AG20443 (cell line): ENCODE measurements around the gene CCNL1.
"Not testable (repeated sequence)": the region's sequence is repeated elsewhere in the genome, so short reads cannot be mapped to it uniquely, and the experiment has no call there.

Experiments
- DNase-seq: peaks from one replicate; pipeline ENCODE4 v3.0.0; 2012; ENCODE audit warnings: low spot score, mixed read lengths

CCNL1 gene

DNA sequence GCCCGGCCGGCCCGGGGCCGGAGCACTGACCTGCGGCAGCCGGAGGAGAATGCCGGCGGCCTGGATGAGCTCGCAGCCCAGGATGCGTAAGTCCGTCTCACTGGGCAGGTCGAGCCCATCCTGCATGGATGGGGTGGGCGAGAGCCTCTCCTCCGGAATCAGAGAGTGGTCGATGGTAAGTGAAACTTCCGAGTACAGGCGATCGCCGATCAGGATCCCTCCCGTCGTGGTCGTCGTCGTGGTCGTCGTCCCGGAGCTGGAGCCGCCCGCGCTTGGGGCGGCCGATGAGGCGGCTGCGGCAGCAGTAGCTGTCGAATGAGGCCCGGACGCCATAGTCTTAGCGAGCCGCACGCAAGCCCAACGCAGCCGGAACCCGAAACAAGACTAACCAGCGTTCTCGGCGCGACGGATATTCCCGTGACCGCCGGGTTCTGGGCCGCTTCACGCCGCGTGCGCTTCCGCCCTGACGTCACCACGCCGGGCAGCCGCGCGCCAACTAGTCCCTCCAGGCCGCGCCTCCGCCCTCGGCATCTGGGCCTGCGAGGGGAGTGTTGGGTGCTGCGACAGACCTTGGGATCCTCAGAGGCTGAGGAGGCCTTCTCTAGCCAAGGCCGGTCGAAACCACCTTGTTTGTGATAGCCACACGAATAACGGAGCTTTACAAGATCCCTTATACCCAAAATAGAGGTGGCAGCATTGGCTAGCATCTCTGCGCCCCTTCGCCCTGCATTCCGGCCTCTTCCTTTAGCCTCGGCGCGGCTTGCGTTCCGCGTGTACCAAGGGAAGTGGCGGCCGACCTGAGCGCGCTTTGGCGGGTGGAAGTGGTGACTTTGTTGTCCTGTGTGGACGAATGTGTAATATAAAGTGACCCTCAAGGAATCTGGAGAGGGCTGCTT is at the start of gene CCNL1:
TSS of gene CCNL1 (minus strand) at position 386 of the 896 bp plus-strand sequence. CDS start at position 333, 53 bp downstream.
- peak; percentile 95 for DNase-seq

DNA sequence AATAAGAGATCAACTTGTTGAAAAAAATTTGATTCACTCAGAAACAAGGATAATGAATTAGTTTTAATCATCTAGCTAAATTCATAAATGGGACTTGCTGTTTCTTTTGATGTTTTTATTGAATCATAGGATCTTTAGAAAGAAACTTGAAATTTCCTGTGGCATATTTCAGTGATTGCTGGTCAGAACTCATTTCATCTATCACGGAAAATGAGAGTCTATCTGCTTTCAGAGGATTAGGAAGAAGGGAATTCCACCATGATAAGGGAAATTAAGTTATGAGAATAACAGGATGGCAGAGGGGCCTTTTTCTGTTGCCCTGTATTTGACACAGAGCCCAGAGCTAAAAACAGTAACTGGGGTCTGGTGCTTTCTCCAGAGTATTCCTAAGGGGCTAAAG is 44.9 kb upstream of the CCNL1 start:
- no peak for DNase-seq

DNA sequence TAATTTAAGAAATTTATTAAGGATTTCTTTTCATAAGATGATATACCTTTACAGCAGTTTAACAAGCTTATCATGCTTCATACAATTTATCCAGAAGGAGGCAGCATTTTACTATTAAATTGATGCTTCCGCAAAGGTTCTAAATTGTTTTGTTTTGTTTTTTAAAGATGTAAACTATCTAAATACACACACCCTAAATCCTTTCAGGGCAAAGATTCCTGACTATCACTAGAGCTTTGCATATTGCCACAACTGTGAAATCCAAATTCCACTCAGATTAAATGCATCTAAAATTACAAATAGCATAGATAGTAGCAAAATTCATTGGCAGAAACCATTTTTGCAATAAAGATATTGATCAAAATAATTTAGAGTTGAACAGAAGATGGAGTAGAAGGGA is 44.5 kb upstream of the CCNL1 start:
- peak; percentile 23 for DNase-seq

- peak; percentile 64 for DNase-seq
Measured at GRCh38 chr3:157201648-157202278, 41.8 kb upstream of the CCNL1 start.

GRCh38 chr3:157199841-157200240 is 39.9 kb upstream of the CCNL1 start:
- DNase-seq = peak; percentile 25

DNA sequence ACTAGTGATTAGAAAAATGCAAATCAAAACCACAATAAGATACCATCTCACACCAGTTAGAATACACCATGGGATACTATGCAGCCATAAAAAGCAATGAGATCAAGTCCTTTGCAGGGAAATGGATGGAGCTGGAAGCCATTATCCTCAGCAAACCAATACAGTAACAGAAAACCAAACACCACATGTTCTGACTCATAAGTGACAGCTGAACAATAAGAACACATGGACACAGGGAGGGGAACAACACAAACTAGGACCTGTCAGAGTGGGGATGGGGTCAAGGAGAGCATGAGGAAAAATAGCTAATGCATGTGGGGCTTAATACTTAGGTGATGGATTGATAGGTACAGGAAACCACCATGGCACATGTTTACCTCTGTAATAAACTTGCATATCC is 36.0 kb upstream of the CCNL1 start:
- no peak for DNase-seq

- DNase-seq = not testable (repeated sequence)
Measured at GRCh38 chr3:157191149-157191548, 31.2 kb upstream of the CCNL1 start.

DNA sequence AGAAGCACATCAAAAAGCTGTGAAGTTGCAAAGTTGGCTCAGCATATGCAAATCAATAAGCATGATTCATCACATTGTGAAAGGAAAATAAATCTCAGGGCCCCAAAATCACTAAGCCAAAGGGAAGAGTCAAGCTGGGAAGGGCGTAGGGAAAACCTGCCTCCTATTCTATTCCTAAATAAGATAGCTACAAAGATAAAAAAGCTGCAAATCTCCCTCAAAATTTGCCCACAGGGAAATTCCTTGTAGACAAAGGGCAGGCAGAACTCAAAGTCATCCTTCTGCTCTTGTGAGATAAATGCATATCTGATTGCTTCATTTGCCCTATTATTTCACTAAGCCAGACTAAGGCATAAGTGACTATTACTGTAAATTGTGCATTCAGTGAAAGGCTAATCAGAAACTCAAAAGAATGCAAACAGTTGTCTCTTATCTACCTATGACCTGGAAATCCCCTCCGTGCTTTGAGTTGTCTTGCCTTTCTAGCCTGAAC is 30.5 kb upstream of the CCNL1 start:
- DNase-seq = no peak

DNA sequence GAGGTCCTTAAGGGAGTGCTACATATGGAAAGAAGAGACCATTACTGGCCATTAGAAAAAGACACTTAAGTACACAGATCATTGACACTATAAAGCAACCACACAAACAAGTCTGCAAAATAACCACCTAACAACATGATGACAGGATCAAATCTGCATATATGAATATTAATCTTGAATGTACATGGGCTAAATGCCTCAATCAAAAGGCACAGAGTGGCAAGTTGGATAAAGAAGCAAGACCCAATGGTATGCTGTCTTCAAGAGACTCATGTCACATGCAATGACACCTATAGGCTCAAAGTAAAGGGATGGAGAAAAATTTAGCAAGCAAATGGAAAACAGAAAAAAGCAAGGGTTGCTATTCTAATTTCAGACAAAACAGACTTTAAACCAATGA is 28.4 kb upstream of the CCNL1 start:
- DNase-seq = no peak

DNA sequence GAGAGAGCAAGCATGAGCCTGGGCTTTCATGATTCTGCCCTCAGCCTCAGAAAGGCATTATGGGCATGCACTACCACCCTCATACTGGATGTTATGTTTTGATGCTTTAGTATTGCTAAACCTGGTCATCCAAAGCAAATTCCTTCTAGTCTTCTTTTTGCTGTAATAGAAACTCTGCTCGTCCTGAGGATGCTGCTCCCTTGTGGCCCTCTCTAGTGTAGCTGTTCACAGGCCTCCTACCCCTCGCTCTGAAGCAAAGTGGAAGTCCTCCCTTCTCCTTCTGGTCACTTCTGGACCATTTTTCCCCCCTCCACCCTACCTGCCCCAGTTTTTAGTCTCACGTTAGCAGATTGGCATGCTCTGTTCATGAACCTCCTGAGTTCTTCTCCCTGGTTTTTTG is 22.9 kb upstream of the CCNL1 start:
- DNase-seq = peak; percentile 17

- no peak for DNase-seq
Measured at GRCh38 chr3:157180262-157180661, 20.3 kb upstream of the CCNL1 start.

- DNase-seq = no peak
Measured at GRCh38 chr3:157179365-157179803, 19.4 kb upstream of the CCNL1 start.

GRCh38 chr3:157178503-157179364 is 18.8 kb upstream of the CCNL1 start:
- not testable (repeated sequence) for DNase-seq

DNA sequence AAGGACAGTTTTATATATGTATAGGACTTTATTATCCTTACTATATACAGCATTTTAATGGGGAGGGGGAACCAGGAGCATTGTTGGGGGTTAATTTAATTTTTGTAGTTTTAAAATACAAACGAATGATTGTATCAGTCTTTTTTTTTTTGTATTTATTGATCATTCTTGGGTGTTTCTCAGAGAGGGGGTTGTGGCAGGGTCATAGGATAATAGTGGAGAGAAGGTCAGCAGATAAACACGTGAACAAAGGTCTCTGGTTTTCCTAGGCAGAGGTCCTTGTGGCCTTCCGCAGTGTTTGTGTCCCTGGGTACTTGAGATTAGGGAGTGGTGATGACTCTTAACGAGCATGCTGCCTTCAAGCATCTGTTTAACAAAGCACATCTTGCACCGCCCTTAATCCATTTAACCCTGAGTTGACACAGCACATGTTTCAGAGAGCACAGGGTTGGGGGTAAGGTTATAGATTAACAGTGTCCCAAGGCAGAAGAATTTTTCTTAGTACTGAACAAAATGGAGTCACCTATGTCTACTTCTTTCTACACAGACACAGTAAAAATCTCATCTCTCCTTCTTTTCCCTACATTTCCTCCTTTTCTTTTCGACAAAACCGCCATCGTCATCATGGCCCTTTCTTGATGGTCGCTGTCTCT is 18.0 kb upstream of the CCNL1 start:
- not testable (repeated sequence) for DNase-seq

- no peak for DNase-seq
Measured at GRCh38 chr3:157176934-157177333, 17.0 kb upstream of the CCNL1 start.

DNA sequence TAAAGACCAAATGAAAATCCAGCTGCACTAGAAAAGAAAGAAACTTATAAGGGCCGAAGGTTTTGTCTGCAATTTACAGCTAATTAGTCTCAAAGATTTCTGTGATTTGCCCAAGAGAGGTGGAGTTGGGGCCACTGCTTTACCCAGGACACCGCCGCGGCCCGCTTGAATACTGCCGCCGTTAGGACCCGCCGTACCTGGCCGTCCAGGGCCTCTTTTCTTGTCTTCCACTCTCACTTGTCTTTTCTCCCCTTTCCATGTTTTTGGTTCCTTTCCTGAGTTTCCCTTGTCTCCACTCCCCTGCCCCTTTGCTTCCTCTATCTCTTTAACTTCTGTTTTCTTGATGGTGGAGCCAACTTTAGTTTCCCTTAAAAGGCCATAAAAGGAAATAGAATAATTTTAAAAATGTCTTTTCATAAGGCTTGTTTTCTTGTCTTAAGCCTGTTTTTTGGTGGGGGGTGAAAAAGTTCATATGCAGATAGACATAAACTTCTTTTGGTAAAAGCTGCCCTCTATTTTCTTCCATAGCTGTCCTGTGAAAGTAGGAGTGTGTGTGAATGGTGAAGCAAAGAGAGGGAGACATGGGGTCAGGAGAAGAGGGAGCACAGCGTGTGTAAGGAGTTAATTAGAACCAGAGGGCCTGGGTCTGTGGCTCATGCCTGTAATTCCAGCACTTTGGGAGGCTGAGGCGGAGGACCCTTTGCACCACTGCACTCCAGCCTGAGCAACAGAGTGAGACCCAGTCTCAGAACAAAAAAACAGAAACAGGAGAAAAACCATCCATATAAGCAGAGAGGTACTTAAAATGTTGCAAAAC is 16.0 kb upstream of the CCNL1 start:
- peak; percentile 46 for DNase-seq

- DNase-seq = peak; percentile 98
Measured at GRCh38 chr3:157174649-157175498, 14.9 kb upstream of the CCNL1 start.

DNA sequence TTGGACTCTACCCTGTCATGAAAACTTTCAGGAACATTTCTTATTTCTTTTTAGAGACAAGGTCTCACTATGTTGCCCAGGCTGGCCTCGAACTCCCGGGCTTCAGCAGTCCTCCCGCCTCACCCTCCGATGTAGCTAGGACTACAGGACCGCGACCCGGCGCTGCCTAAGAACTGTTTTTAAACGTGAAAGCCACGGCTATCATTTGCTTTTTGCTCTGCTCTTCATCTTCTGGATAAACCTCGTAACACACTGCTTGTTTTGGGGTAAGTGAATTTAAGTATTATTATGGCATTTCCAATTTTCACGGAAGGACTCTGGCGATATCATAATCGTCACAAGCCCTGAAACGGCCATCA is 14.3 kb upstream of the CCNL1 start:
- peak; percentile 25 for DNase-seq

DNA sequence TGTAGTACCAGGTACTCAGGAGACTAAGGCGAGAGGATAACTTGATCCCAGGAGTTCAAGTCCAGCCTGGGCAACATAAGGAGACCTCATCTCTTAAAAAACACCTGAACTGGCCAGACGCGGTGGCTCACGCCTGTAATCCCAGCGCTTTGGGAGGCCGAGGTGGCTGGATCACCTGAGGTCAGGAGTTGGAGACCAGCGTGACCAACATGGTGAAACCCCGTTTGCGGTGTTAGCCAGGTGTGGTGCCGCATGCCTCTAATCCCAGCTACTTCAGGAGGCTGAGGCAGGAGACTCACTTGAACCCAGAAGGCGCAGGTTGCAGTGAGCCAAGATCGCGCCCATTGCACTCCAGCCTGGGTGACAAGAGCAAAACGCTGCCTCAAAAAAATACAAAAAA is 13.4 kb upstream of the CCNL1 start:
- DNase-seq = not testable (repeated sequence)

DNA sequence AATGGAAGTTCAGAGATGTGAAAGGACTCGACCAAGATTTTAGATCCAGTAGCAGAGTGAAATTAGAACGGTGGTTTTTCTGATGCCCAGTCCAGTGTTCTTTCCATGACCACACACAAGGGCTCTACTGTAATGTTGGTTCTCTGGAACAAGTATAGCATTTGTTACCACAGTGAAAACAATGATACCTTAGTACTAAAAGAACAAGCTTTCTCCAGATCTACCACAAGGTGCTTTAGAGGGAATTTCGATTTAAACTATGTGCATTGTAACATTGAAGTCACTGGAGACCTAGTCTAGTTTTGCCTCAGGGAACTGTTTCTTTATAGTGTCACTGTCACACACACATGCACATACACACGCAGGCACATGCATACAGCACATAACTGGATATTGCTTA is 12.8 kb upstream of the CCNL1 start:
- DNase-seq = no peak
